HL-60 (cell line): Measurements from ENCODE around the gene PMPCB.
"Not testable (repeated sequence)": the region's sequence is repeated elsewhere in the genome, so short reads cannot be mapped to it uniquely, and the experiment has no call there.

Experiments used
- DNase-seq, 2 experiments: peaks; one replicate each; pipeline ENCODE4 v3.0.0-alpha.2; 2010 to 2020; ENCODE audit warnings: low read depth in 1 of 2, low spot score in 1 of 2
- H3K27ac ChIP-seq: fragments of 250-450 bp; sonication (Bioruptor Pico); replicated peaks from 2 replicates; pipeline ENCODE4 v1.5.1; 2020; ENCODE audit warnings: mild to moderate bottlenecking, moderate library complexity
- H3K27me3 ChIP-seq: fragments of 250-450 bp; sonication (Bioruptor Pico); 2 replicates; pipeline ENCODE4 v1.5.1; 2021; ENCODE audit warnings: mild to moderate bottlenecking, moderate library complexity; ENCODE audit not compliant: insufficient read depth, poor library complexity, severe bottlenecking
- H3K4me3 ChIP-seq: replicated peaks from 2 replicates; pipeline ENCODE4 v1.5.1; 2011; ENCODE audit warnings: mild to moderate bottlenecking, control low read depth, low read length; ENCODE audit not compliant: insufficient read depth
- GABPA ChIP-seq: IDR thresholded peaks from 2 replicates; pipeline ENCODE4 v1.6.1; 2012; ENCODE audit warnings: low read depth
- POLR2AphosphoS5 ChIP-seq: IDR thresholded peaks from 2 replicates; pipeline ENCODE4 v1.6.1; 2012; ENCODE audit warnings: low read depth
- SPI1 ChIP-seq: IDR thresholded peaks from 2 replicates; pipeline ENCODE4 v1.6.1; 2012; ENCODE audit warnings: low read depth, mild to moderate bottlenecking, borderline replicate concordance
- TF ChIP-seq, protein P1 (sequence below): IDR thresholded peaks from 2 replicates; pipeline ENCODE4 v1.6.1; 2012; ENCODE audit warnings: low read depth; ENCODE audit not compliant: insufficient replicate concordance
- TF ChIP-seq, protein P2 (sequence below): IDR thresholded peaks from one replicate; pipeline ENCODE4 v1.5.1; 2011; ENCODE audit warnings: low read length, control low read depth, inconsistent platforms; ENCODE audit not compliant: insufficient read depth

The PMPCB gene

DNA sequence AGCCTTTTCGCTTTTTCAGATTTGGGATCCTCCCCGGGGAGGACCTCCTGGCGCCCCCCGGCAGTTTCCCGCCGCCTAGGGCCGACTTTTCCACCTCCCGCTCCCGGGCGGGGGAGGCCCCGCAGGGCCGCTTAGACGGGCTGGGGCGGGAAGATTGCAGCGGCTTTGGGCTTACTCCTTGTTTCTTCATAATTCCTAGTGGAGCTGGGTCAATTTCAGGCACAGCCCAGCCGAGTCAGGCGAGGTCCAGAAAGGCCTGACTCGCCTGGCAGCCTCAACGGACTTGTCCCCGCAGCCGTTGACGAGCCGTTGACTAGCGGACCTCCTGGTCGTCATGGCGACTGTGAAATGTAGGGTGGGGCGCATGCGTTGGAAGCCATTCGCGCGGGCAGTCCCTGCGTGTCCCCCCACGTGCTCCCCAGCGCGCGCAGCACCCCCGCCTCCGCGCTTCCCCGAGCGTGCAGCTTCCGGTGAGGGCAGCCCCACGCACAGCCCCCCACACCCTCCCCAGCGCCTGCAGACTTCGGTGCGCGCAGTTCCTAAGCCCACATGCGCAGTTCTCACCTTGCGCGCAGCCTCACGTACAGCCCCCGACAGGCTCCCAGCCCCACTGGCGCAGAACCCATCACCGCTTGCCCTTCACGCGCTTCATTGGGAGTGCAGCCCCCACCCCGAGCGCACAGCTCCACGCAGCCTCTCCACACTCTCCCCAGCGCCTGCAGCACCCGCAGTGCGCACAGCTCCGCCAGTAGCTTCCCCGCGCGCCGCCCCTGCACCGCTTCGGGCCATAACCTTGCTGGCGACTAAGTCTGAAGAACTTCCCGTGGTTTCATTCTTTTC is 17.1 kb upstream of the PMPCB start:
- H3K27me3 ChIP-seq, result not testable (repeated sequence)
- TF ChIP-seq POLR2AphosphoS5, result peak; percentile 67
- Histone ChIP-seq H3K4me3 (peak overlapping the region; percentile 46), H3K27ac (peak overlapping the region; percentile 78)
- peak; percentile 73 to 89 for DNase-seq

DNA sequence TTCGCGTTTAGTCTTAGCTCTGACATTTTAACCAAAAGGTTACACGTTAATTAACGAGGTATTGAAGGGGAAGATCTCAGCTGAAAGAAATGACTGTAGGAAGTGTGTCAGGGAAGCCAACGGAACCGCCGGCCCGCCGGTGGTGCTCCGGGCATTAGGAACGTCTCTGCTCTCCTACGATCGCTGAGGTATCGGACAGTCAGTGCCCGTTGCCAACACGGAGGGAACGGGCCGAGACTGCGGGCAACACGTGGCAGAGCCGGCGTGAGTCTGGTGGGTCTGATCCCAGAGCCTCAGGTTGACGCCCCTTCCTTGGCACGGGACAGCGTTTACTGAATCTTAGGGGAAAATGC is 16.5 kb upstream of the PMPCB start:
- H3K27ac ChIP-seq, result peak overlapping the region; percentile 78

DNA sequence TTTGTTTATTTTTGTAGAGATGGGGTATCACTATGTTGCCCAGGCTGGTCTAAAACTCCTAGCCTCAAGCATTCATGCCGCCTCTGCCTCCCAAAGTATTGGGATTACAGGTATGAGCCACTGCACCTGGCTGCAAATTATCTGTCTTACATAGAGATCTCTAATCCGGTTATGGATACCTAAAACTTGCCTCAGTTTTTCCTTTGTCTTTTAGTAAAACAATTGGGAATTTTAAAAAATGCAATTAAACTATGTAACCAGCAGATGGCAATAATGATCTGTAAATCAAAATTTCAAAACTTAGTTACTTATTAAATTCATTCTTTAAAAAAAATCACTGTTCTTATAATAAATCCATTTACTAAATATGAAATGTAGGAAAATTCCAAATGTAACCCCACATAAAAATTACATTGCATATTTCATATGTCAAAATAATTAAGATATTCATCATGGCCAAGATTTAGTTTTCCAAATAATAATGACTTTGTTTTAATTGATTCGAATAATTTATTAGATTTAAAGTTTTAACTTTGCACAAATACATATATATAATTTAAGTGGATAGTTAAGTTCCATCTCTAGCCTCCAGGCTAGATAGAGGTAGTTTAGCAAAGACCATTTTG is 14.3 kb upstream of the PMPCB start:
- H3K27me3 ChIP-seq, H3K4me3 ChIP-seq, DNase-seq, H3K27ac ChIP-seq: not testable (repeated sequence)

More for the DNA sequence above, 16.5 kb upstream of the PMPCB start:
- H3K27me3 ChIP-seq, result not testable (repeated sequence)
- peak in 1 of 2 experiments; percentile 3 for DNase-seq
- peak overlapping the region; percentile 46 for H3K4me3 ChIP-seq

DNA sequence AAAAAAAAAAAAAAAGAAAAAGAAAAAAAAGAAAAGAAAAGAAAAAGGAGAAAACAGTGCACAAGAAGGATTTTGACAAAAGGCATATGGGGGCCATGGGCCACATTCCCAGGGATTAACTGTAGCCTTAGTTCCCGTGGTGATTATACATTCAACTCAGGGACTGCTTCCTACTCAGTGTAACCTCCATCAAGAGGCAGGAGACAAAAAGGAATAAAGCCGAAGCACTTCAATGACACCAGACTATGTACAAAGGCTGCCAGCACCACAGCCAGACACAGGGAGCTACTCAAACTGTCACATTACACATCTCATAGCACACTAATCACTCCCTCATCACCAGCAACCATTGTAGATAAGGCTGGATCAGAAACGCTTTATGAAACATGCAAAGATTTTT is 5.1 kb upstream of the PMPCB start:
- H3K27me3 ChIP-seq, result no peaks in the 10 kb centered on the region
- no peak for DNase-seq
- H3K27ac ChIP-seq, result no peak overlapping the region
- TF ChIP-seq GABPA (no peak), POLR2AphosphoS5 (no peak), SPI1 (no peak)
- TF ChIP-seq, protein P1, sequence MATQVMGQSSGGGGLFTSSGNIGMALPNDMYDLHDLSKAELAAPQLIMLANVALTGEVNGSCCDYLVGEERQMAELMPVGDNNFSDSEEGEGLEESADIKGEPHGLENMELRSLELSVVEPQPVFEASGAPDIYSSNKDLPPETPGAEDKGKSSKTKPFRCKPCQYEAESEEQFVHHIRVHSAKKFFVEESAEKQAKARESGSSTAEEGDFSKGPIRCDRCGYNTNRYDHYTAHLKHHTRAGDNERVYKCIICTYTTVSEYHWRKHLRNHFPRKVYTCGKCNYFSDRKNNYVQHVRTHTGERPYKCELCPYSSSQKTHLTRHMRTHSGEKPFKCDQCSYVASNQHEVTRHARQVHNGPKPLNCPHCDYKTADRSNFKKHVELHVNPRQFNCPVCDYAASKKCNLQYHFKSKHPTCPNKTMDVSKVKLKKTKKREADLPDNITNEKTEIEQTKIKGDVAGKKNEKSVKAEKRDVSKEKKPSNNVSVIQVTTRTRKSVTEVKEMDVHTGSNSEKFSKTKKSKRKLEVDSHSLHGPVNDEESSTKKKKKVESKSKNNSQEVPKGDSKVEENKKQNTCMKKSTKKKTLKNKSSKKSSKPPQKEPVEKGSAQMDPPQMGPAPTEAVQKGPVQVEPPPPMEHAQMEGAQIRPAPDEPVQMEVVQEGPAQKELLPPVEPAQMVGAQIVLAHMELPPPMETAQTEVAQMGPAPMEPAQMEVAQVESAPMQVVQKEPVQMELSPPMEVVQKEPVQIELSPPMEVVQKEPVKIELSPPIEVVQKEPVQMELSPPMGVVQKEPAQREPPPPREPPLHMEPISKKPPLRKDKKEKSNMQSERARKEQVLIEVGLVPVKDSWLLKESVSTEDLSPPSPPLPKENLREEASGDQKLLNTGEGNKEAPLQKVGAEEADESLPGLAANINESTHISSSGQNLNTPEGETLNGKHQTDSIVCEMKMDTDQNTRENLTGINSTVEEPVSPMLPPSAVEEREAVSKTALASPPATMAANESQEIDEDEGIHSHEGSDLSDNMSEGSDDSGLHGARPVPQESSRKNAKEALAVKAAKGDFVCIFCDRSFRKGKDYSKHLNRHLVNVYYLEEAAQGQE, result no peak
- TF ChIP-seq, protein P2, sequence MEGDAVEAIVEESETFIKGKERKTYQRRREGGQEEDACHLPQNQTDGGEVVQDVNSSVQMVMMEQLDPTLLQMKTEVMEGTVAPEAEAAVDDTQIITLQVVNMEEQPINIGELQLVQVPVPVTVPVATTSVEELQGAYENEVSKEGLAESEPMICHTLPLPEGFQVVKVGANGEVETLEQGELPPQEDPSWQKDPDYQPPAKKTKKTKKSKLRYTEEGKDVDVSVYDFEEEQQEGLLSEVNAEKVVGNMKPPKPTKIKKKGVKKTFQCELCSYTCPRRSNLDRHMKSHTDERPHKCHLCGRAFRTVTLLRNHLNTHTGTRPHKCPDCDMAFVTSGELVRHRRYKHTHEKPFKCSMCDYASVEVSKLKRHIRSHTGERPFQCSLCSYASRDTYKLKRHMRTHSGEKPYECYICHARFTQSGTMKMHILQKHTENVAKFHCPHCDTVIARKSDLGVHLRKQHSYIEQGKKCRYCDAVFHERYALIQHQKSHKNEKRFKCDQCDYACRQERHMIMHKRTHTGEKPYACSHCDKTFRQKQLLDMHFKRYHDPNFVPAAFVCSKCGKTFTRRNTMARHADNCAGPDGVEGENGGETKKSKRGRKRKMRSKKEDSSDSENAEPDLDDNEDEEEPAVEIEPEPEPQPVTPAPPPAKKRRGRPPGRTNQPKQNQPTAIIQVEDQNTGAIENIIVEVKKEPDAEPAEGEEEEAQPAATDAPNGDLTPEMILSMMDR, result no peak
- no peak overlapping the region for H3K4me3 ChIP-seq

DNA sequence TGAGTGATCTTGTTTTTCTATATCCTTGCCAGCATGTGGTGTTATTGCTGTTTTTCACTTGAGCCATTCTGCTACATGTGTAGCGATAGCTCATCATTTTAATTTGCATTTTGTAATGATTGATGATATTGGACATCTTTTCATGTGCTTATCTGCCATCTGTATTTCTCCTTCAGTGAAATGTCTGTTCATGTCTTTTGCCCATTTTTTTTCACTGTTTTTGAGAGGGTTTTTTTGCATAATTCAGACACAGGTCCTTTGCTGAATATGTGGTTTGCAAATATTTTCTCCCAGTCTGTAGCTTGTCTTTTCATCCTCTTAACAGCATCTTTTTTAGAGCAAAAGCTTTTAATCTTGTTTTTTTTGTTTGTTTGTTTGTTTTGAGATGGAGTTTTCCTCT is 3.7 kb upstream of the PMPCB start:
- Histone ChIP-seq H3K27ac (no peak overlapping the region), H3K4me3 (no peak overlapping the region), H3K27me3 (no peaks in the 10 kb centered on the region)
- DNase-seq, result no peak
- TF ChIP-seq SPI1, result no peak
- TF ChIP-seq, protein P1, result no peak
- no peak for TF ChIP-seq POLR2AphosphoS5
- no peak for TF ChIP-seq GABPA
- TF ChIP-seq, protein P2, result no peak
